Loucy (cell line): ENCODE measurements around the gene RGSL1.

Experiments used
- H2AFZ ChIP-seq: fragments of 200-600 bp; sonication (generic); 2 replicates; pipeline ENCODE4 v1.6.0; 2016; ENCODE audit warnings: antibody characterized with exemption, mild to moderate bottlenecking, low read length, moderate library complexity
- H3F3A ChIP-seq: fragments of 200-600 bp; 2 replicates; pipeline ENCODE4 v1.6.0; 2016; ENCODE audit warnings: antibody characterized with exemption, low read depth, mild to moderate bottlenecking
- H3K27me3 ChIP-seq: fragments of 200-600 bp; sonication (generic); 2 replicates; pipeline ENCODE4 v1.6.1; 2014; ENCODE audit warnings: low read length, mild to moderate bottlenecking; ENCODE audit not compliant: insufficient read depth, poor library complexity, severe bottlenecking
- H3K36me3 ChIP-seq: fragments of 200-600 bp; sonication (generic); 2 replicates; pipeline ENCODE4 v1.6.1; 2016; ENCODE audit warnings: low read length; ENCODE audit not compliant: insufficient read depth
- H3K4me1 ChIP-seq: fragments of 200-600 bp; sonication (generic); 2 replicates; pipeline ENCODE4 v1.5.1; 2014; ENCODE audit warnings: low read length, mild to moderate bottlenecking; ENCODE audit not compliant: insufficient read depth, poor library complexity, severe bottlenecking
- H3K4me2 ChIP-seq: fragments of 200-600 bp; sonication (generic); 2 replicates; pipeline ENCODE4 v1.6.0; 2014; ENCODE audit warnings: antibody characterized with exemption, low read length, low read depth, mild to moderate bottlenecking; ENCODE audit not compliant: poor library complexity, severe bottlenecking
- H3K4me3 ChIP-seq: fragments of 200-600 bp; sonication (generic); 2 replicates; pipeline ENCODE4 v1.5.1; 2014; ENCODE audit warnings: low read length, mild to moderate bottlenecking, mixed read lengths; ENCODE audit not compliant: poor library complexity, severe bottlenecking
- H3K79me2 ChIP-seq: fragments of 200-600 bp; sonication (generic); 2 replicates; pipeline ENCODE4 v1.6.1; 2014; ENCODE audit warnings: low read length; ENCODE audit not compliant: insufficient read depth
- H3K9ac ChIP-seq: fragments of 200-600 bp; sonication (generic); 2 replicates; pipeline ENCODE4 v1.6.0; 2014; ENCODE audit warnings: mild to moderate bottlenecking, low read depth, low read length, moderate library complexity; ENCODE audit not compliant: poor library complexity, severe bottlenecking
- H3K9me2 ChIP-seq: fragments of 200-600 bp; sonication (generic); replicated peaks from 2 replicates; pipeline ENCODE4 v1.6.1; 2016; ENCODE audit warnings: low read depth, low read length, mixed read lengths
- H3K9me3 ChIP-seq: fragments of 200-600 bp; sonication (generic); 2 replicates; pipeline ENCODE4 v1.6.1; 2014; ENCODE audit warnings: mild to moderate bottlenecking, antibody characterized with exemption, low read length, low read depth; ENCODE audit not compliant: insufficient read depth
- H4K20me1 ChIP-seq: fragments of 200-600 bp; sonication (generic); 2 replicates; pipeline ENCODE4 v1.6.0; 2014; ENCODE audit warnings: antibody characterized with exemption, low read length, mild to moderate bottlenecking; ENCODE audit not compliant: insufficient read depth, poor library complexity, severe bottlenecking
- EZH2phosphoT487 ChIP-seq: fragments of 200-600 bp; IDR thresholded peaks from 2 replicates; pipeline ENCODE4 v1.6.1; 2018; ENCODE audit warnings: antibody characterized with exemption, mild to moderate bottlenecking, moderate library complexity, borderline replicate concordance
- TF ChIP-seq, protein P1 (sequence below): fragments of 200-600 bp; sonication (generic); conservative IDR thresholded peaks from 2 replicates; pipeline ENCODE4 v1.5.1; 2014; ENCODE audit warnings: mild to moderate bottlenecking, antibody characterized with exemption, low read length

The RGSL1 gene

DNA sequence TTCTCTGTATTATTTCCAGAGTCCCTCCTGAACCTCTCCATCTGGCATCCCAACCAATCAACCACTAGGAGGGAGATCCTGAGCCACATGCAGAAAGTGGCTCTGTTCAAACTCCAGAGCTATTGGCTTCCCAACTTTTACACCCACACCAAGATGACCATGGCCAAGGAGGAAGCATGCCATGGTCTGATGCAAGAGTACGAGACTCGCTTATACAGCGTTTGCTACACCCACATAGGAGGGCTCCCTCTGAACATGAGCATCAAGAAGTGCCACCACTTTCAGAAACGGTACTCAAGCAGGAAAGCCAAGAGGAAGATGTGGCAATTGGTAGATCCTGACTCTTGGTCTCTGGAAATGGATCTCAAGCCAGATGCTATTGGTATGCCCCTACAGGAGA, 23.6 kb downstream of the RGSL1 start:
- no peak overlapping the region for H2AFZ ChIP-seq
- no peaks in the 10 kb centered on the region for H3K36me3 ChIP-seq
- H3K4me1 ChIP-seq, result no peaks in the 10 kb centered on the region
- H3K4me3 ChIP-seq, result no peak overlapping the region
- H3K9me3 ChIP-seq, result peaks cover 12% of the 10 kb centered on the region; the same call in 1 of the 2 replicates
- H3F3A ChIP-seq, result no peaks in the 10 kb centered on the region
- no peak overlapping the region for H3K4me2 ChIP-seq
- no peak for TF ChIP-seq EZH2phosphoT487
- TF ChIP-seq, protein P1, sequence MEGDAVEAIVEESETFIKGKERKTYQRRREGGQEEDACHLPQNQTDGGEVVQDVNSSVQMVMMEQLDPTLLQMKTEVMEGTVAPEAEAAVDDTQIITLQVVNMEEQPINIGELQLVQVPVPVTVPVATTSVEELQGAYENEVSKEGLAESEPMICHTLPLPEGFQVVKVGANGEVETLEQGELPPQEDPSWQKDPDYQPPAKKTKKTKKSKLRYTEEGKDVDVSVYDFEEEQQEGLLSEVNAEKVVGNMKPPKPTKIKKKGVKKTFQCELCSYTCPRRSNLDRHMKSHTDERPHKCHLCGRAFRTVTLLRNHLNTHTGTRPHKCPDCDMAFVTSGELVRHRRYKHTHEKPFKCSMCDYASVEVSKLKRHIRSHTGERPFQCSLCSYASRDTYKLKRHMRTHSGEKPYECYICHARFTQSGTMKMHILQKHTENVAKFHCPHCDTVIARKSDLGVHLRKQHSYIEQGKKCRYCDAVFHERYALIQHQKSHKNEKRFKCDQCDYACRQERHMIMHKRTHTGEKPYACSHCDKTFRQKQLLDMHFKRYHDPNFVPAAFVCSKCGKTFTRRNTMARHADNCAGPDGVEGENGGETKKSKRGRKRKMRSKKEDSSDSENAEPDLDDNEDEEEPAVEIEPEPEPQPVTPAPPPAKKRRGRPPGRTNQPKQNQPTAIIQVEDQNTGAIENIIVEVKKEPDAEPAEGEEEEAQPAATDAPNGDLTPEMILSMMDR, result no peak
- no peaks in the 10 kb centered on the region for H3K27me3 ChIP-seq
- no peaks in the 10 kb centered on the region for H4K20me1 ChIP-seq
- H3K79me2 ChIP-seq, result no peaks in the 10 kb centered on the region
- no peak overlapping the region for H3K9ac ChIP-seq
- no peaks in the 10 kb centered on the region for H3K9me2 ChIP-seq

DNA sequence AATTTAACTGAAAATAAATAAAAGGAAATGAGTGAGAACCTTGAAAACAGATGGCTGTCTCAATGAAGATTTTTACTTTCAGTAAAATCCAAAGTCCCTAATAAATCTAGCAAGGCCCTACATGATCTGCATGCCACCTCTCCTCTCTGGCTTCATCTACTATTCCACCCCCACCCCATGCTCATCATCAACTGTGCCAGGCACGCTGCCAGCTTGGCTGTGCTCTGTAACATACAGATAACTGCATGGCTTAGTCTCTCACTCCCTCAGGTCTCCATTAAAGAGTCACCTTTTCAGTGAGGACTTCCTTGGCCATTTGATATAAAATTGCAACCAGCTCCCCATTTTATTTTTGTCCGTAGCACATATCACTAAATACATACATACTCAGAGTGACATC, 26.7 kb downstream of the RGSL1 start:
- H3F3A ChIP-seq, result no peaks in the 10 kb centered on the region
- no peak overlapping the region for H3K9ac ChIP-seq
- TF ChIP-seq, protein P1, result no peak
- no peak for TF ChIP-seq EZH2phosphoT487
- no peaks in the 10 kb centered on the region for H3K79me2 ChIP-seq
- no peak overlapping the region for H3K4me3 ChIP-seq
- H3K9me3 ChIP-seq, result peaks cover 16% of the 10 kb centered on the region; the same call in 1 of the 2 replicates
- no peak overlapping the region for H2AFZ ChIP-seq
- no peak overlapping the region for H3K4me2 ChIP-seq
- no peaks in the 10 kb centered on the region for H3K9me2 ChIP-seq
- H3K27me3 ChIP-seq, result no peaks in the 10 kb centered on the region
- no peaks in the 10 kb centered on the region for H3K36me3 ChIP-seq
- no peaks in the 10 kb centered on the region for H4K20me1 ChIP-seq
- H3K4me1 ChIP-seq, result no peaks in the 10 kb centered on the region

DNA sequence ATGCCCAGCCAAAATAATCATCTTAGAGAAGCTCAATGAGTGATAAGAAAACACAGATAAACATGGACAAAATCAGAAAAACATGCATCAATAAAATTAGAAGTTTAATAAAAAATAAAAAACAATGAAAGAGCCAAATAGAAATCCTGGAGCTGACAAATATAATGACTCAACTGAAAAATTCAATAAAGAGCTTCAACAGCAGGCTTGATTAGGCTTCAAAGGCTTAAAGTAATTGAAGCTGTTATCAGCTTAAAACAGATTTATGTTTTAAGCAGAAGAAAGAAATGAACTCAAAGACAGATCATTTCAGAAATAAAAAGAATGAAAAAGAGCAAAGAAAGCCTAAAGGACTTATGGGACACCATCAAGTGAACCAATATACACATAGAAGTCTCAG, 28.3 kb downstream of the RGSL1 start:
- Histone ChIP-seq H3K9me3 (peaks cover 16% of the 10 kb centered on the region; the same call in 1 of the 2 replicates), H3K4me3 (no peak overlapping the region), H3K79me2 (no peaks in the 10 kb centered on the region), H2AFZ (no peak overlapping the region), H3K9me2 (no peaks in the 10 kb centered on the region), H3K36me3 (no peaks in the 10 kb centered on the region), H3F3A (no peaks in the 10 kb centered on the region), H3K4me1 (no peaks in the 10 kb centered on the region), H3K4me2 (no peak overlapping the region), H3K9ac (no peak overlapping the region), H3K27me3 (no peaks in the 10 kb centered on the region), H4K20me1 (no peaks in the 10 kb centered on the region)
- no peak for TF ChIP-seq EZH2phosphoT487
- TF ChIP-seq, protein P1, result no peak
